Fibroblast of skin of back (primary cell): ENCODE measurements around the gene OPRM1.

ENCODE experiments used
- DNase-seq: peaks from one replicate; pipeline ENCODE4 v3.0.0-alpha.2; 2013

The OPRM1 gene

GRCh38 chr6:154242617-154243357 is 203.7 kb downstream of the OPRM1 start:
- DNase-seq: no peak

- no peak for DNase-seq
Observed at GRCh38 chr6:154243793-154244750, 205.0 kb downstream of the OPRM1 start.

GRCh38 chr6:154245506-154245905 is 206.5 kb downstream of the OPRM1 start:
- DNase-seq: no peak

- DNase-seq: no peak
Observed at GRCh38 chr6:154246723-154247118, 207.7 kb downstream of the OPRM1 start.

- DNase-seq: no peak
Observed at GRCh38 chr6:154247119-154247861, 208.2 kb downstream of the OPRM1 start.

- DNase-seq: no peak
Observed at GRCh38 chr6:154249499-154250298, 210.7 kb downstream of the OPRM1 start.

- peak; percentile 53 for DNase-seq
Observed at GRCh38 chr6:154251116-154251515, 212.1 kb downstream of the OPRM1 start.

GRCh38 chr6:154252678-154253077 is 213.6 kb downstream of the OPRM1 start:
- no peak for DNase-seq

- no peak for DNase-seq
Observed at GRCh38 chr6:154257067-154257466, 218.0 kb downstream of the OPRM1 start.

- DNase-seq: no peak
Observed at GRCh38 chr6:154258064-154258757, 219.2 kb downstream of the OPRM1 start.

- no peak for DNase-seq
Observed at GRCh38 chr6:154261688-154262397, 222.8 kb downstream of the OPRM1 start.

GRCh38 chr6:154266560-154267099 is 227.6 kb downstream of the OPRM1 start:
- DNase-seq: no peak

GRCh38 chr6:154267508-154268106 is 228.6 kb downstream of the OPRM1 start:
- no peak for DNase-seq

GRCh38 chr6:154268486-154268885 is 229.4 kb downstream of the OPRM1 start:
- no peak for DNase-seq

GRCh38 chr6:154274168-154274567 is 235.1 kb downstream of the OPRM1 start:
- no peak for DNase-seq

GRCh38 chr6:154276810-154277628 is 238.0 kb downstream of the OPRM1 start:
- peak; percentile 33 for DNase-seq

- DNase-seq: no peak
Observed at GRCh38 chr6:154277629-154278017, 238.6 kb downstream of the OPRM1 start.

- DNase-seq: no peak
Observed at GRCh38 chr6:154280521-154280920, 241.5 kb downstream of the OPRM1 start.

- DNase-seq: no peak
Observed at GRCh38 chr6:154284313-154284853, 245.3 kb downstream of the OPRM1 start.
